ENCODE results near the gene GALK1. TPM values are rescaled to one million over a fixed set of nuclear protein-coding genes. Genes with fewer than 3 reads are reported as not detected.

GALK1 gene
- total RNA-seq, 1 donor from 2014 or later: 101 TPM

DNA sequence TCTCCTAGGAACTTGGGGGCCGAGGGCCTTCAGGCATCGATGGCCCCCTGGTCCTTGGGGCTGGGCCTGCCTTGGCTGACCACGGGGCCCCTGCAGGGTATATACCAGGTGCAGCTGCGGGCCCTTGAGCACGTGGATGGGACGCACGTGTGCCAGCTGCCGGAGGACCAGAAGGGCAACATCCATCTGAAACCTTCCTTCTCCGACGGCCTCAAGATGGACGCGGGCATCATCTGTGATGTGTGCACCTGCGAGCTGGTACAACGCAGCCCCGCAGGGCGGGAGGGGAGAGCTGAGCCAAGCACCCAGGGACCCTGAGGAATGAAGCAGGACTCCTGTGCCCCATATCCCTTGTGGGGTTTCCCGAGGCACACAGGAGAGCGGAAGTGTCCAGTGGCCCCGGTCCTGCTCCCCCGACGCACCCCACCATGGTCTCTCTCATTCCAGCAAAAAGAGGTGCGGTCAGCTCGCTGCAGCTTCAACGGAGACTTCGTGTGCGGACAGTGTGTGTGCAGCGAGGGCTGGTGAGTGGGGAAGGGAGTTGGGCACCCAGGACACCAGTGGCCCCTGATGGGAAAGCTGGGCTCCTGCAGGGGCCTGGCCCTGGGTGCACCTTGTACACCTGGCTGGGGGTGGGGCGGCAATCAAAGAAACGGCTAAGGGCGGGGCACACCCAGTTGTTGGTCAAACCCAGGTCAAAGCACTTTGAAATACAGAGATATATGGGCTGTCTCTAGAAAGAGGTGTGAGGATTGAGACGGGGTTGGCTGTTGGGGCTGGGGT, 33.1 kb downstream of the GALK1 start:
- intact Hi-C loops (cut with DNase I): no loop called here
- TF ChIP-seq, protein P1, sequence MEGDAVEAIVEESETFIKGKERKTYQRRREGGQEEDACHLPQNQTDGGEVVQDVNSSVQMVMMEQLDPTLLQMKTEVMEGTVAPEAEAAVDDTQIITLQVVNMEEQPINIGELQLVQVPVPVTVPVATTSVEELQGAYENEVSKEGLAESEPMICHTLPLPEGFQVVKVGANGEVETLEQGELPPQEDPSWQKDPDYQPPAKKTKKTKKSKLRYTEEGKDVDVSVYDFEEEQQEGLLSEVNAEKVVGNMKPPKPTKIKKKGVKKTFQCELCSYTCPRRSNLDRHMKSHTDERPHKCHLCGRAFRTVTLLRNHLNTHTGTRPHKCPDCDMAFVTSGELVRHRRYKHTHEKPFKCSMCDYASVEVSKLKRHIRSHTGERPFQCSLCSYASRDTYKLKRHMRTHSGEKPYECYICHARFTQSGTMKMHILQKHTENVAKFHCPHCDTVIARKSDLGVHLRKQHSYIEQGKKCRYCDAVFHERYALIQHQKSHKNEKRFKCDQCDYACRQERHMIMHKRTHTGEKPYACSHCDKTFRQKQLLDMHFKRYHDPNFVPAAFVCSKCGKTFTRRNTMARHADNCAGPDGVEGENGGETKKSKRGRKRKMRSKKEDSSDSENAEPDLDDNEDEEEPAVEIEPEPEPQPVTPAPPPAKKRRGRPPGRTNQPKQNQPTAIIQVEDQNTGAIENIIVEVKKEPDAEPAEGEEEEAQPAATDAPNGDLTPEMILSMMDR (IDR thresholded peaks at IDR 0.05): no peak
- no peaks in the 10 kb centered on the region for H3K36me3 ChIP-seq

DNA sequence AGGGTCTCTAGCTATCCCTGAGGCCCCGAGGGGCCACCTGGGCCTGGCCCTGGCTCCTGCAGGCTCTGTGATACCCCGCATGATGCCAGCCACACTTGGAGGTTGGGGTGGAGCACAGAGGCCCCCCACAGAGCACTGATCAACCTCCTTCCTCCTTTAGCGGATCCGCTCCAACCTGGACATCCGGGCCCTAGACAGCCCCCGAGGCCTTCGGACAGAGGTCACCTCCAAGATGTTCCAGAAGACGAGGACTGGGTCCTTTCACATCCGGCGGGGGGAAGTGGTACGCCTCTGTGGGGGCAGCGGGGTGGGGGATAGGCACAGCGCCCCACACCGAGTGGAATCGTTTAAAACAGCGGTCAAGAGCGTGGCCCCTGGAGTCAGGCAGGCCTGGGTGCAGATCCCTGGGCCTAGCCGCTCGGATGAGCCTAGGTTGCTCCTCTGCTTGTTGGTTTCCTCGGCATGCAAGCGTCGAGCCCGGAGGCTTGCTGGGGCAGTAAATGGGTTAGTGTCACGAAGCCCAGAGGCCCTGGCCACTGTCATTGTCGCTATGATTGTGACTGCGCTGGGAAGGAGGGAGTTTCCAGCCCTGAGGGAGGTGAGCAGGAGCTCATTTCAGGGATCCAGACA, 33.8 kb downstream of the GALK1 start:
- no peak overlapping the region for H3K4me3 ChIP-seq
- TF ChIP-seq, protein P1 (IDR thresholded peaks at IDR 0.05): no peak
- no peaks in the 10 kb centered on the region for H3K9me3 ChIP-seq
- H3K27me3 ChIP-seq: no peaks in the 10 kb centered on the region
- no peaks in the 10 kb centered on the region for H3K36me3 ChIP-seq
- H3K27ac ChIP-seq: no peak overlapping the region
- intact Hi-C loops (cut with DNase I): no loop called here
- DNase-seq (ENCODE audit: low spot score in 2 of 2): no peak
- H3K4me1 ChIP-seq: no peaks in the 10 kb centered on the region

More for the DNA sequence above, 33.1 kb downstream of the GALK1 start:
- Histone ChIP-seq H3K27me3 (no peaks in the 10 kb centered on the region), H3K4me1 (no peaks in the 10 kb centered on the region), H3K9me3 (no peaks in the 10 kb centered on the region), H3K4me3 (no peak overlapping the region), H3K27ac (no peak overlapping the region)
- no peak for DNase-seq (ENCODE audit: low spot score in 2 of 2)

DNA sequence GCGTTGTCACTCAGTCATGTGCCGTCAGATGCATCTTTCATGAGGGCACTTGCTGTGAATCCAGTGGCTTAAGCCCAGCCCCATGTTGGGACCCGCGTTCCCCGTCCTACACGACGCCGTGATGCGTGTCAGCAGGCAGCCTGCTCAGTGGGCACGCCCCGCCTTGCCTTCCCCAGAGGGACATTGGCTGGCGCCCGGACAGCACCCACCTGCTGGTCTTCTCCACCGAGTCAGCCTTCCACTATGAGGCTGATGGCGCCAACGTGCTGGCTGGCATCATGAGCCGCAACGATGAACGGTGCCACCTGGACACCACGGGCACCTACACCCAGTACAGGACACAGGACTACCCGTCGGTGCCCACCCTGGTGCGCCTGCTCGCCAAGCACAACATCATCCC, 34.9 kb downstream of the GALK1 start:
- H3K27me3 ChIP-seq: no peaks in the 10 kb centered on the region
- H3K9me3 ChIP-seq: no peaks in the 10 kb centered on the region
- TF ChIP-seq, protein P1 (IDR thresholded peaks at IDR 0.05): no peak
- DNase-seq (ENCODE audit: low spot score in 2 of 2): no peak
- no peak overlapping the region for H3K27ac ChIP-seq
- intact Hi-C loops (cut with DNase I): no loop called here
- no peaks in the 10 kb centered on the region for H3K36me3 ChIP-seq
- no peaks in the 10 kb centered on the region for H3K4me1 ChIP-seq
- no peak overlapping the region for H3K4me3 ChIP-seq

DNA sequence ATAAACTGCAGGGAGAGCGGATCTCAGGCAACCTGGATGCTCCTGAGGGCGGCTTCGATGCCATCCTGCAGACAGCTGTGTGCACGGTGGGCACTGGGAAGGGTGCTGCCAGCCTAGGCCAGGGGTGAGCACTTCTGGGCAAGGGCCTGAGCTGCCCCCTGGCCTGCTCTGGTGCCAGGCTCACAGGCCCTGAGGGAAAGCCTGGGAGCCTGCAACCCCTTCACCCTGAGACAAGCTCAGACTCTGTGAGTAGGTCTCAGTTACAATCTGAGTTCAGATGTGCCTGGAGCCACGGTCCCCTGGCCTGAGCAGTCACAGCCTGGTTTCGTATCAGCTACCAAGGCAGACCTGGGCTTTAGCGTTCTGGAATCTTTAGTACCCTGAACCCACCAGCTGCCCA, 35.6 kb downstream of the GALK1 start:
- Histone ChIP-seq H3K27ac (no peak overlapping the region), H3K4me1 (no peaks in the 10 kb centered on the region), H3K27me3 (no peaks in the 10 kb centered on the region), H3K9me3 (no peaks in the 10 kb centered on the region), H3K4me3 (no peak overlapping the region), H3K36me3 (no peaks in the 10 kb centered on the region)
- DNase-seq (ENCODE audit: low spot score in 2 of 2): no peak
- intact Hi-C loops (cut with DNase I): no loop called here
- TF ChIP-seq, protein P1 (IDR thresholded peaks at IDR 0.05): no peak

DNA sequence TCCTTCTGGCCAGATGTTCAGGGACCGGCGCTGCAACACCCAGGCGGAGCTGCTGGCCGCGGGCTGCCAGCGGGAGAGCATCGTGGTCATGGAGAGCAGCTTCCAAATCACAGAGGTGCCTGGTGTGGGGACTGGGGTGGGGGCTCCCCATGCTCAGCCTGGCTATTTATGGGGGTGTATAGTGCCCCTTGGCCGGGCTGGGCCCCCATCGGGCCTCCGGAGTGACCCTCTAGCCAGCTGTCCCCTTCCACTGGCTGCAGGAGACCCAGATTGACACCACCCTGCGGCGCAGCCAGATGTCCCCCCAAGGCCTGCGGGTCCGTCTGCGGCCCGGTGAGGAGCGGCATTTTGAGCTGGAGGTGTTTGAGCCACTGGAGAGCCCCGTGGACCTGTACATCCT, 37.6 kb downstream of the GALK1 start:
- no peaks in the 10 kb centered on the region for H3K4me1 ChIP-seq
- TF ChIP-seq, protein P1 (IDR thresholded peaks at IDR 0.05): no peak
- H3K27ac ChIP-seq: no peak overlapping the region
- H3K36me3 ChIP-seq: no peaks in the 10 kb centered on the region
- no peak for DNase-seq (ENCODE audit: low spot score in 2 of 2)
- H3K27me3 ChIP-seq: no peaks in the 10 kb centered on the region
- no peaks in the 10 kb centered on the region for H3K9me3 ChIP-seq
- H3K4me3 ChIP-seq: no peak overlapping the region
- intact Hi-C loops (cut with DNase I): no loop called here

All from ascending aorta (tissue), 2 donors.